GM10248 (cell line): Measurements from ENCODE around the gene MBLAC1.

Experiments used
- CTCF ChIA-PET: fragments of 300-600 bp; sonication (Branson Sonifier 250); formaldehyde crosslinking; extraction: SDS; loops from one replicate; lab custom pipeline; 2021; ENCODE audit warnings: antibody characterized with exemption; lab: Yijun Ruan, JAX
- POLR2A ChIA-PET: fragments of 350-650 bp; sonication (Branson Sonifier 250); formaldehyde crosslinking; extraction: SDS; loops from one replicate; lab custom pipeline; 2020; ENCODE audit warnings: antibody characterized with exemption; lab: Yijun Ruan, JAX
- DNase-seq: peaks from one replicate; pipeline ENCODE4 v3.0.0; 2012; ENCODE audit errors: extremely low spot score
- CTCF ChIP-seq: IDR thresholded peaks from 2 replicates; pipeline ENCODE4 v1.5.1; 2012; ENCODE audit warnings: mild to moderate bottlenecking, low read depth; ENCODE audit errors: extremely low read depth, missing control alignments, control extremely low read depth

The MBLAC1 gene

DNA sequence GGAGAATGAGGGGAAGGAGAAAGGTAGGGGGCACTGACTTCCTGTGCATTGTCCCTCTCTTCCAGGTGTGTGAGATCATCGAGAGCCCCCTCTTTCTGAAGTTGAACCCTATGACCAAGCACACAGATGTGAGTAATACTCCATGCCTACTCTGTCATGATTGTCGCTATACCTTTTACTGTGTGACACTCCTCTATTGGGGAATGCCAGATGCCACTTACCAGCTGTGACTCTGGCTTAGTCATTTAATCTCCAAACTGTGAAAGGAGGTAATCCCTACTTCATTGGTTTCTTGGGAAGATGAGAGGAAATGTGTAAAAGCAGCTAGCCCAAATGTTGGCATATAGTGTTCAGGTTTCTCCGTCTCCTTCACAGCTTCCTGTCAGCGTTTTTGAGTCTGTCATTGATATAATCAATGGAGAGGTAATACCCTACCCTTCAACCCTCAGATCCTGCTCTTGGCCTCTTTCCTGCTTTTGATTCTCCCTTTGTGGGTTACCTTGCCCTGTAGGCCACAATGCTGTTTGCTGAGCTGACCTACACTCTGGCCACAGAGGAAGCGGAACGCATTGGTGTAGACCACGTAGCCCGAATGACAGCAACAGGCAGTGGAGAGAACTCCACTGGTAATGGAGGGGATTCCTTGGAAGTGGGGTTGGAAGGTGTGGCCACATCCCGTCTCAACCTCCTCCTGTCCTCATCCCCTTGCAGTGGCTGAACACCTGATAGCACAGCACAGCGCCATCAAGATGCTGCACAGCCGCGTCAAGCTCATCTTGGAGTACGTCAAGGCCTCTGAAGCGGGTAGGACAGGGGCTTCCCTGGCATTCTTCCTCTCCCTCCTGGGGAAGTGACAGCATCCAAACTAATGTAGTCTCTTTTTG lies 36.0 kb upstream of the MBLAC1 start:
- ChIA-PET POLR2A (interaction anchor here (1.3 kb wide), 2 partner anchors 8 to 11 kb away, joined by 3 to 4 read pairs; partner anchors contain the start of gene AP4M1), CTCF (interaction anchor here (1.0 kb wide), 1 partner anchor 96 kb away, joined by 3 read pairs; no protein-coding TSS in a partner anchor)
- no peak for DNase-seq
- no peak for TF ChIP-seq CTCF

DNA sequence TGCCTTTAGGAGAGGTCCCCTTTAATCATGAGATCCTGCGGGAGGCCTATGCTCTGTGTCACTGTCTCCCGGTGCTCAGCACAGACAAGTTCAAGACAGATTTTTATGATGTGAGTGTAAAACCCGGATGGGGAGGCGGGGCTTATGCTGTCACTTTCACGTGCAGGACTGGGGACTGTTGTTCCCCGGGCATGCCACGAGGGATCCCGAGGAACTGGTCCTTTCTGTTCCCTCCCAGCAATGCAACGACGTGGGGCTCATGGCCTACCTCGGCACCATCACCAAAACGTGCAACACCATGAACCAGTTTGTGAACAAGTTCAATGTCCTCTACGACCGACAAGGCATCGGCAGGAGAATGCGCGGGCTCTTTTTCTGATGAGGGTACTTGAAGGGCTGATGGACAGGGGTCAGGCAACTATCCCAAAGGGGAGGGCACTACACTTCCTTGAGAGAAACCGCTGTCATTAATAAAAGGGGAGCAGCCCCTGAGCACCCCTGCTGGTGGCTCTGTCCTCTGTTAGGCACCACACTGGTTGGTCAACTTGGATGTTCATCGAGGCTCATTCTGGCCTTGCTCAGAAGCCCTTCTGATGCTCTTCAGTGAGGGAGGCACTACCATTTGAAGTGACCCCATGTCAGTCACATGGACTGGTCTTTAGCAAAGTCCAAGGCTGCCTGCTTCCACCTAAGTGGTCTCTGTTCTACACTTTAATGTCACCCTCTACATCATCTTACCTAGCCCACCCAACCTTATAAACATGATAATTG lies 35.2 kb upstream of the MBLAC1 start:
- no peak for TF ChIP-seq CTCF
- ChIA-PET CTCF (interaction anchor here (1.0 to 1.8 kb wide), 2 partner anchors 9 to 97 kb away, joined by 3 to 6 read pairs; no protein-coding TSS in a partner anchor), POLR2A (interaction anchor here (1.0 to 2.1 kb wide), 3 partner anchors 9 to 11 kb away, joined by 3 to 7 read pairs (median 4); partner anchors contain the start of gene AP4M1)
- DNase-seq = no peak

- no peak for TF ChIP-seq CTCF
- ChIA-PET CTCF (interaction anchor here (1.8 kb wide), 1 partner anchor 11 kb away, joined by 6 read pairs; no protein-coding TSS in a partner anchor), POLR2A (interaction anchor here (2.1 kb wide), 1 partner anchor 9 kb away, joined by 7 read pairs; the partner anchor contains the start of gene AP4M1)
- no peak for DNase-seq
These were observed 33.7 kb upstream of the MBLAC1 start for GRCh38 chr7:100093054-100093453.

GRCh38 chr7:100093498-100093897 lies 33.3 kb upstream of the MBLAC1 start:
- ChIA-PET CTCF (interaction anchor here (1.8 kb wide), 1 partner anchor 11 kb away, joined by 6 read pairs; no protein-coding TSS in a partner anchor), POLR2A (interaction anchor here (2.1 kb wide), 1 partner anchor 9 kb away, joined by 7 read pairs; the partner anchor contains the start of gene AP4M1)
- DNase-seq = no peak
- no peak for TF ChIP-seq CTCF

DNA sequence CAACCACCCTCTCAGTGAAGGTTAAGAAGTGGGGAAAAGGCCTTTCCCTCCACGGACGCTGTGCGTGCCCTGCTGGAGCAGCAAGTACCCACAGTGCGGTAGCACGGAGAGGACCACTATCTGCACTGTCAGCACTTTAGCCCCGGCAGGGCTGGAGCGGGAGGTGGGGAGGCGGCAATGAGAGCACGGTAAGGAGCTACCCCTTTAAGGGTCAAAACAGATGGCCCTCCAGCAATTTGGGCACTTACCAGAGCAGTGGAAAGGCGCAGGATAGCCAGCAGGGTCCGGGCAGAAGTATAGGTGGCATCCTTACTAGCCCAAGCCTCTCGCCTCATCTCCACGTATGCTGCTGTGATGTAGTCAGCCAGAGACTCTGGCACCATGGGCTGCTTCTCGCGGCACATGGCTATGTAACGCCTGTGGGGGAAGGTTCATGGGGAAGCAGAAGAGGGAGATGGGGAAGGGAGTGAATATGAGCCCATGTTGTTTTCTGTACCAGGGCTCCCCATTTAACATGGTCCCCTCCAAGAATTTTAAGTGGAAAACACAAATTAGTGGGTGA lies 32.8 kb upstream of the MBLAC1 start:
- no peak for TF ChIP-seq CTCF

GRCh38 chr7:100095289-100095688 lies 31.5 kb upstream of the MBLAC1 start:
- no peak for TF ChIP-seq CTCF
- no peak for DNase-seq
- ChIA-PET POLR2A (interaction anchor here (0.8 to 1.5 kb wide), 2 partner anchors 13 kb away, joined by 4 read pairs; no protein-coding TSS in a partner anchor), CTCF (interaction anchor here (1.2 to 1.4 kb wide), 2 partner anchors 13 to 38 kb away, joined by 3 to 6 read pairs; no protein-coding TSS in a partner anchor)

More for the DNA sequence above, 32.8 kb upstream of the MBLAC1 start:
- ChIA-PET CTCF (no interaction called here), POLR2A (no interaction called here)
- no peak for DNase-seq
